Ovary (tissue), 9 donors: ENCODE results near the gene GRID1. TPM values are rescaled to one million over a fixed set of nuclear protein-coding genes. Genes with fewer than 3 reads are reported as not detected.

ENCODE experiments used
- DNase-seq, 5 donors: peaks; one replicate each; pipeline ENCODE4 v3.0.0-alpha.2; 2019 to 2020
- H3K27ac ChIP-seq, 2 donors: fragments of 200-600 bp; one replicate each; pipeline versions ENCODE4 v1.5.1 to v1.8.0; 2019 to 2022
- H3K27me3 ChIP-seq: fragments of 200-600 bp; one replicate; pipeline ENCODE4 v1.8.0; 2022
- H3K36me3 ChIP-seq: fragments of 200-600 bp; sonication (generic); one replicate; pipeline ENCODE4 v1.5.1; 2019
- H3K4me1 ChIP-seq: one replicate; pipeline ENCODE4 v1.8.1; 2013; ENCODE audit warnings: mild to moderate bottlenecking, moderate library complexity; ENCODE audit not compliant: insufficient read depth
- H3K4me3 ChIP-seq: fragments of 200-600 bp; sonication (generic); one replicate; pipeline ENCODE4 v1.5.1; 2017
- H3K9me3 ChIP-seq, 2 donors: fragments of 200-600 bp in 1 of 2; sonication (generic) in 1 of 2; one replicate each; pipeline versions ENCODE4 v1.5.1 to v1.8.1; 2013 to 2019; ENCODE audit warnings: mild to moderate bottlenecking in 1 of 2, moderate library complexity in 1 of 2
- CTCF ChIP-seq, 3 donors: fragments of 450-650 bp in 2 of 3; fragments of 200-600 bp in 1 of 3; IDR thresholded peaks; one replicate each; pipeline versions ENCODE4 v1.5.1 to v1.8.0; 2016 to 2022; ENCODE audit warnings: antibody characterized with exemption in 3 of 3, mild to moderate bottlenecking in 1 of 3
- EP300 ChIP-seq: sonication (generic); formaldehyde crosslinking; IDR thresholded peaks from one replicate; pipeline ENCODE4 v1.6.1; 2017; ENCODE audit warnings: antibody characterized with exemption
- POLR2A ChIP-seq: fragments of 450-650 bp; IDR thresholded peaks from one replicate; pipeline ENCODE4 v1.6.1; 2017; ENCODE audit warnings: antibody characterized with exemption, mild to moderate bottlenecking, moderate library complexity
- WGBS, 3 donors: extraction: QIAGEN DNeasy Blood & Tissue Kit in 1 of 3; methylation state at CpG; one replicate each; pipeline versions ENCODE4 v1.1.5 to v1.1.7; 2013 to 2017; 5-methylcytosine and 5-hydroxymethylcytosine counted together
- intact Hi-C, 4 donors: fragments of 100-400 bp; cut with DNase I; formaldehyde crosslinking; loops; one replicate each; pipeline versions ENCODE4 v1.11.0 to v1.15.1; 2022 to 2023
- polyA plus RNA-seq, 2 donors: library from polyadenylated mRNA; stranded (reverse); fragments of 200-250 nt in 1 of 2; fragments of 350-450 nt in 1 of 2; fragmentation: Illumina TruSeq in 1 of 2; extraction: RNeasy Lipid Tissue Mini Kit (QIAGEN cat#74804) in 1 of 2; gene quantifications; one replicate each; pipeline ENCODE4 v1.2.3, GENCODE V29; 2013 to 2014
- total RNA-seq, 7 donors: library from RNA; depleted of rRNA in 2 of 7; stranded (reverse); fragments of >200 nt in 2 of 7; fragmentation: NEBNext Ultra II Directional in 3 of 7; extraction: Animal tissue kit (Norgen Biotek cat#: 25700) in 3 of 7; gene quantifications; one replicate each; pipeline versions ENCODE4 v1.1.0 to v1.2.4, GENCODE V29; 2016 to 2023
- donor health status: DM: no; HTN: no; CAD: no; lungs with moderate emphysema.
- donor health status: DM: no; HTN: no; CAD: no.
- donor health status: Bipolar disorder and iron deficiency.
- donor health status: DM: yes; HTN: yes; CAD: no.
- donor health status: DM: no; HTN: no; CAD: no.
- donor health status: DM: yes; HTN: yes; CAD: no.

GRID1 gene
- total and polyA plus RNA-seq, 9 donors = 0.57 to 6.2 (median 1.8) TPM

DNA sequence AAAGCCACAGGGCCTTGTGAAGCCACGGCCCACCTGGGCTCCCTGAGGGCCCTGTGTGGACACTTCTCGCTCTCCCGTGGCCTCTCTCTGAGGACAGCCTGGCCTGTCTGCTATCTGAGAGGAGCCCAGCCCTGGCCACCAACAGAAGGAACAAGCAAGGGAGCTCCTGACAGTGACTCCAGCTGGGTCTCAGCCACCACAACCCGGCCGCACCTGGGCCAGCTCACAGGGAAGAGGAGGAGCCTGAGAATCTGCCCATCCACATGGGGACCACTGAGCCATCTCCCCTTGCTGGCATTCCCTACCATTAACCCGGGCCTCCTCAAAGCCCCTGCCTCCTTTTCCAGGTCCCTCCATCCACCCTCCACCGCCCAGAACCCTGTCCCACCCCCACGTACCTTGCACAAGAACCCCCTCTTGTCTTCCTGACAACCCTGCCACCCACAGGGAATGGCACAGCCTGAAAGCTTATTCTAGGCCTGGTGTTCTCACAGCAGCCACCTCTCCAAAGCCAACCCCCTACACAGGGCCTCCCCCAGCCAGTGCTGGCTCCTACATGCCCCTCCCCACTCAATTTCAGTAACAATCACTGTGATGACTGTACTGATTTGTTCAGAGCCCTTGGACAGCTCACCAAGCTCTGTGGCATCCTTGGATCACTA is 120.2 kb downstream of the GRID1 start:
- 77 to 94% (median 84%) methylated on average over 8 of the region's 8 CpGs for WGBS, 3 donors
- Histone ChIP-seq H3K27me3 (no peaks in the 10 kb centered on the region), H3K36me3 (no peaks in the 10 kb centered on the region), H3K27ac (no peak overlapping the region), H3K4me3 (no peak overlapping the region), H3K9me3 (no peaks in the 10 kb centered on the region), H3K4me1 (no peaks in the 10 kb centered on the region)
- DNase-seq = no peak
- intact Hi-C loops = no loop called here
- TF ChIP-seq EP300 = no peak
- TF ChIP-seq CTCF (IDR thresholded peaks at IDR 0.05) = no peak
- no peak for TF ChIP-seq POLR2A

DNA sequence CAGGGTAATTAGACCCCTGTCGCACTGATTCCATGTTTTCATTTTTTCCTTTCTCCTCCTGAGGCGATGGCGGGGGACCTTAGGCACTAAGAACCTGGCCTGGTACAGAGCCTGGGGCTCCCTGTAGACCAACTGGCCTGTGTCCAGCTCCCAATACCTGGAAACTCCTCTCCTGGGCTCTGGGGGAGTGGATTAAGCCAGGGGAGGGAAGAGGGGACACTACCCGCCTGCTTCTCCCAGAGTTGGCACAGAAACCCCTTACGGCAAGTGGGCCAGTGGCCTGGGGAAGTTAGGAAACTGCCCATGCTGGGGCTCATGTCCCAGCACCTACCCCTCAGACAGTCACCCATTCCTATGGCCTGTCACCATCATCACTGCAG is 121.6 kb downstream of the GRID1 start:
- Histone ChIP-seq H3K27me3 (no peaks in the 10 kb centered on the region), H3K27ac (no peak overlapping the region), H3K4me1 (no peaks in the 10 kb centered on the region), H3K4me3 (no peak overlapping the region), H3K36me3 (no peaks in the 10 kb centered on the region), H3K9me3 (no peaks in the 10 kb centered on the region)
- intact Hi-C loops = no loop called here
- WGBS, 3 donors = 85 to 90% (median 85%) methylated on average over 5 of the region's 5 CpGs
- DNase-seq = no peak
- TF ChIP-seq CTCF (IDR thresholded peaks at IDR 0.05) = no peak
- no peak for TF ChIP-seq POLR2A
- TF ChIP-seq EP300 = no peak

DNA sequence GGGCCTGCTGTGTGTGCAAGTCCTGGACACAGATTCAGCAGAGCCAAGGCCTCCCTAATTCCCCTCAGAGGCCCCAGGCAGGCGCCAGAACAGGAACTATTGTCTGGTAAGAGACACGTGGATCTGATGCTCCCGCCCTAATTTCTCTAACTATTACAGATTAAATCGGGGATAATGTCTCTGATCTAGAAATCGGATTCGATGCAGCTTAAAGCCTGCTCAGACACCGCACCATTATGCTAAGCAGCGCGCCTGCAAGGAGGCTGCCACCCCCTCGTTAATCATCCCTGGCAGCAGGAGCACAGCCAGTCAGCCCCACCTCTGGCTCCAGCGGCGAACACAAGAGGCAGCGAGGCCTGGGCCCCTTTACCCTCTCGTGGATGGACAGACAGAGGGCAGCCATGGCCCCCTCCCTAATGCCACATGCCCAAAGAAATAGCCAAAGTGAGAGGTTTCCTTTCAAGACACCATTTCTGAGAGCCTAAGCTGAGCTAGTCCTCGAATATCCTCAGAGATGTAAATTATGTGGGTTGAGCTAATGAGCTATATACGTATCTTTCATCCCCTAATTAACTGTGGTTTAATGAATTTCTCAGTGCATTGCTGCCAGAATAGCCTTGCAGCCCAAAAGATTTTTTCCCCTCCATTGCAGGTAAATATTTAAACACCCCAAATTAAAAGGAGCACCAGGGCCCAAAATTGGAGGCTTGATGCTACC is 122.1 kb downstream of the GRID1 start:
- H3K36me3 ChIP-seq = no peaks in the 10 kb centered on the region
- TF ChIP-seq POLR2A (no peak), CTCF (IDR thresholded peaks at IDR 0.05) (no peak), EP300 (no peak)
- no peak for DNase-seq
- intact Hi-C loops = no loop called here
- no peak overlapping the region for H3K27ac ChIP-seq
- H3K4me3 ChIP-seq = no peak overlapping the region
- H3K4me1 ChIP-seq = no peaks in the 10 kb centered on the region
- WGBS, 3 donors = 32 to 50% (median 37%) methylated on average over 16 of the region's 16 CpGs
- no peaks in the 10 kb centered on the region for H3K9me3 ChIP-seq
- no peaks in the 10 kb centered on the region for H3K27me3 ChIP-seq

GRCh38 chr10:86243651-86244155 is 122.9 kb downstream of the GRID1 start:
- Histone ChIP-seq H3K4me3 (no peak overlapping the region), H3K36me3 (no peaks in the 10 kb centered on the region), H3K27ac (no peak overlapping the region), H3K4me1 (no peaks in the 10 kb centered on the region), H3K27me3 (no peaks in the 10 kb centered on the region), H3K9me3 (no peaks in the 10 kb centered on the region)
- DNase-seq = no peak
- intact Hi-C loops = no loop called here
- TF ChIP-seq CTCF (IDR thresholded peaks at IDR 0.05) = no peak
- TF ChIP-seq EP300 = no peak
- TF ChIP-seq POLR2A = no peak
- WGBS, 3 donors = 89 to 91% (median 89%) methylated on average over 10 of the region's 10 CpGs
